ENCODE results near the gene DENND1A.

The DENND1A gene

DNA sequence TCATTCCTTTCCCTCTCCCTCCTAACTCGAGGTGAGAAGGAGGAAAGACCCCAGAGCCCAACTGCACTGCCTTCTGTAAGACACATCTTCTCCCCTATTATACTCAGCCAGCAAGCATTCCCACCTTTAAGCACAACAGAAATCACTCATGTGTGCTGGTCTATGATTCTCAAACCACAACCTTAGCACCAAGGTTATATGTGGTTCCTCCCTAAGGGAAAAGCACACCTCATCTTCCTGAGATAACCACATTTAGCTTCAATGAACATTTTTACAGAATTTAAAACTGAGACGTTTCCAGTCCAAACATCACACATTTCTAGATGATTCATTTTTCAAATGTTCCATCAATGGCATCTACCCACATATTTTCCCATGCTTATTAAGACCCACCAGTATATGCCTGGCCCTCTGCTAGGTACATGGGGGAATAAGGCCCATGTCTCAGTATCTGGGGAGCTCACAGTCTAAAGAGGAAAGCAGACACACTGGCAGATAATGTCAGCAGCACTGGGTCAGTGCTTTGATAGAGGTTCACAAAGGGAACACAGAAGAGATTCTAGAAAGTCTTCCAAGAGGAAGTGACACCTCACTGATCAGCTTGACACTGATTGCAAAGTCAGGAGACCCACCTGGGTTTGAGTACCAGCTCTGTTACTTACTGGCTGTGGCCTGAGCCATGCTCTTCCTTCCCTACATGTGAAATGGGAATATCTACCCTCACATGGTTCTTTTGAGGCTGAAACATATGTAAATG lies 245.4 kb downstream of the DENND1A start:
- Histone ChIP-seq H3K36me3 (ENCODE audit: control insufficient read depth, insufficient read depth, low read length) (no peaks in the 10 kb centered on the region), H3K27me3 (ENCODE audit: control insufficient read depth, insufficient read depth, low read length) (no peaks in the 10 kb centered on the region), H3K4me3 (ENCODE audit: low read depth, low read length) (no peak overlapping the region), H3K9ac (ENCODE audit: low read depth, low read length) (no peak overlapping the region), H3K27ac (ENCODE audit: low read depth, low read length) (no peak overlapping the region), H3K9me3 (ENCODE audit: control insufficient read depth, insufficient read depth, low read length) (no peaks in the 10 kb centered on the region), H3K4me1 (ENCODE audit: control insufficient read depth, insufficient read depth, low read length) (no peaks in the 10 kb centered on the region)

DNA sequence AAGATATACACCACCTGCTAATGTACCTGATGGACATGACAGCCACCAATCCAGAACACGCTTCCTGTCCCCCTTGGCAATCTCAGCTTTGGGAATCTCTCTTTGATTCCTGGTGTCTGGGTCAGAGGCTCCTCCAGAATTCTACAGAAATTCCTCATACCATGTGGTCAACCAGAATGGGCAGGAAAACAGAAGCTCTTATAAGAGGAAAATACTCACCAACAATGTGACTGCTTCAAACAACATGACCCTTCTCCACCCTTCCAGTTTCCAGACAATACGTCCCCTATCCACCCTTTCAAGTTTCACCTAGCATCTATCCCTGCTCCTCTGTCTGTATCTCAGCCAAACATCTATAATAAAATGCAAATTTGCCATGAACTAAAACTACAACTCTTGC lies 247.2 kb downstream of the DENND1A start:
- Histone ChIP-seq H3K27ac (ENCODE audit: low read depth, low read length) (no peak overlapping the region), H3K4me3 (ENCODE audit: low read depth, low read length) (no peak overlapping the region), H3K9me3 (ENCODE audit: control insufficient read depth, insufficient read depth, low read length) (no peaks in the 10 kb centered on the region), H3K9ac (ENCODE audit: low read depth, low read length) (no peak overlapping the region), H3K4me1 (ENCODE audit: control insufficient read depth, insufficient read depth, low read length) (no peaks in the 10 kb centered on the region), H3K27me3 (ENCODE audit: control insufficient read depth, insufficient read depth, low read length) (no peaks in the 10 kb centered on the region), H3K36me3 (ENCODE audit: control insufficient read depth, insufficient read depth, low read length) (no peaks in the 10 kb centered on the region)

DNA sequence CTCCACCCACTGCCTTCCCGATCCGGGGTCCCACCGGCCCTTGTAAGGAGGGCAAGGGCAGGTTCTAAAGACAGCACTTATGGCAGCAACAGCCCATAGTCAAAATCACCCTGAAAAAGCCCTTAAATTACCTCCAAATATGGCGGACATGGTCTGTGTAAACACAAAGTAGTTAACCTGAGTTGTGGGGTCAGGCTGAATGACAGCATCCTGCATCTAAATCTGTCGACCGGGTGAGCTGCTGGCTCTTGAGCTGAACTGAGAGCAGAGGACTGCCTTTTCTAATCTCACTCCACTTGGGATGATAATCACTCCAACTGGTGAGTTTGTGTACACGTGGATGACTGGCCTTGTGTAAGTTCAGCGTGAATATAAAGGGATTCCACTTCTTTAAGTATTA lies 249.6 kb downstream of the DENND1A start:
- Histone ChIP-seq H3K36me3 (ENCODE audit: control insufficient read depth, insufficient read depth, low read length) (no peaks in the 10 kb centered on the region), H3K4me1 (ENCODE audit: control insufficient read depth, insufficient read depth, low read length) (no peaks in the 10 kb centered on the region), H3K27ac (ENCODE audit: low read depth, low read length) (no peak overlapping the region), H3K9me3 (ENCODE audit: control insufficient read depth, insufficient read depth, low read length) (no peaks in the 10 kb centered on the region), H3K4me3 (ENCODE audit: low read depth, low read length) (no peak overlapping the region), H3K27me3 (ENCODE audit: control insufficient read depth, insufficient read depth, low read length) (no peaks in the 10 kb centered on the region), H3K9ac (ENCODE audit: low read depth, low read length) (no peak overlapping the region)

DNA sequence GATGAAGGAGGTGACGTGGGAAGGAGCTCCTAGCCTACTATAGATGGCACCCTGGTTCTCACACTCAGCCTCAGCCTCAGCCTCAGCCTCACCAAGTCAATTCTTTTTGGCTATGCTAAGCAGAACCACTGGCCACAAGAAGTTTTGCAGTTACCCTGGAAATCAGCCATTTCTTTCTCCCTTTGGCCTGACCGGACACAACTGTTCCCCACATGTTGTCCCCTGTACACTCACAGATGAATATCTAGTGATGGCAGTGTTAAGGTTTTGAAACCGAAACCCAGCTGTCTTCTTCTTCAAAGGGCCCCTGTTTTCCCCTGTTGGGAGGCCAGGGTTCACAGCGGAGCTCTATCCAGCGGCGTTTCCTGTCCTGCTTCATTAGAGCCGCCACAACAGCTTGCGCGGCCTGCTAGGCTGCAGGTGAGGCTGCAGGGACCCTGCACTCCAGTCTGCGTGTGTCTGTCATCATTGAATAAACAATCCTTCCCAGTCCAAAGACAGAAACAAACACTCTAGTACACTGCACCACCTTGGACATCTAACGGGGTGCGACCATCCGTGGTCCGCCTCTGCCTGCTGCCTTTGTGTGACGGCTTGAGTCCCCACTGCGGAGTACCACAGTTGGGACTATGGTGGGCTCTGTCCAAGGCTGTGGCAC lies 250.5 kb downstream of the DENND1A start:
- H3K4me3 ChIP-seq (ENCODE audit: low read depth, low read length) = no peak overlapping the region
- H3K9me3 ChIP-seq (ENCODE audit: control insufficient read depth, insufficient read depth, low read length) = no peaks in the 10 kb centered on the region
- H3K27me3 ChIP-seq (ENCODE audit: control insufficient read depth, insufficient read depth, low read length) = no peaks in the 10 kb centered on the region
- H3K36me3 ChIP-seq (ENCODE audit: control insufficient read depth, insufficient read depth, low read length) = no peaks in the 10 kb centered on the region
- H3K4me1 ChIP-seq (ENCODE audit: control insufficient read depth, insufficient read depth, low read length) = no peaks in the 10 kb centered on the region
- no peak overlapping the region for H3K27ac ChIP-seq (ENCODE audit: low read depth, low read length)
- no peak overlapping the region for H3K9ac ChIP-seq (ENCODE audit: low read depth, low read length)

DNA sequence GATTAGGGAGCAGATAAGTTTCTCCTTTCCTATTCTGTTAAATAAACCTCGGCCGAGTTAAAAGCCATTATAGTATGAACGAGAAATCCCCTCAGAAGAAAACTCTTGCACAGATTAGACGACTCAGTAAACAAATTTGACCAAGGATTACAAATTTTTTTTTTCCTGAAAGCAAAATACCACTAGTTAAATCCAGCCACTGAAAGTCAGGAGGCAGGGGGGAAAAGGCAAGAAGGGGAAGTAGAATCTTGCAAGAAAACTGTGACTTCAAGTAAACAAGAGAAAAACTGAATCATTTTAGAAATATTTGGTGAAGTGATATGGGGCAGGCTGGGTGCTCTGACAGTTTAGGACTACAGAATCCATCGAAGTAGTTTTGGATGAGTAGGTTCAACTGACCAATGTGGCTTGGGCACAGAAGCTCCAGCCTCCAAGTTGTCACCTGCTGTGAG lies 251.0 kb downstream of the DENND1A start:
- Histone ChIP-seq H3K36me3 (ENCODE audit: control insufficient read depth, insufficient read depth, low read length) (no peaks in the 10 kb centered on the region), H3K27ac (ENCODE audit: low read depth, low read length) (no peak overlapping the region), H3K9ac (ENCODE audit: low read depth, low read length) (no peak overlapping the region), H3K4me3 (ENCODE audit: low read depth, low read length) (no peak overlapping the region), H3K4me1 (ENCODE audit: control insufficient read depth, insufficient read depth, low read length) (no peaks in the 10 kb centered on the region), H3K27me3 (ENCODE audit: control insufficient read depth, insufficient read depth, low read length) (no peaks in the 10 kb centered on the region), H3K9me3 (ENCODE audit: control insufficient read depth, insufficient read depth, low read length) (no peaks in the 10 kb centered on the region)

DNA sequence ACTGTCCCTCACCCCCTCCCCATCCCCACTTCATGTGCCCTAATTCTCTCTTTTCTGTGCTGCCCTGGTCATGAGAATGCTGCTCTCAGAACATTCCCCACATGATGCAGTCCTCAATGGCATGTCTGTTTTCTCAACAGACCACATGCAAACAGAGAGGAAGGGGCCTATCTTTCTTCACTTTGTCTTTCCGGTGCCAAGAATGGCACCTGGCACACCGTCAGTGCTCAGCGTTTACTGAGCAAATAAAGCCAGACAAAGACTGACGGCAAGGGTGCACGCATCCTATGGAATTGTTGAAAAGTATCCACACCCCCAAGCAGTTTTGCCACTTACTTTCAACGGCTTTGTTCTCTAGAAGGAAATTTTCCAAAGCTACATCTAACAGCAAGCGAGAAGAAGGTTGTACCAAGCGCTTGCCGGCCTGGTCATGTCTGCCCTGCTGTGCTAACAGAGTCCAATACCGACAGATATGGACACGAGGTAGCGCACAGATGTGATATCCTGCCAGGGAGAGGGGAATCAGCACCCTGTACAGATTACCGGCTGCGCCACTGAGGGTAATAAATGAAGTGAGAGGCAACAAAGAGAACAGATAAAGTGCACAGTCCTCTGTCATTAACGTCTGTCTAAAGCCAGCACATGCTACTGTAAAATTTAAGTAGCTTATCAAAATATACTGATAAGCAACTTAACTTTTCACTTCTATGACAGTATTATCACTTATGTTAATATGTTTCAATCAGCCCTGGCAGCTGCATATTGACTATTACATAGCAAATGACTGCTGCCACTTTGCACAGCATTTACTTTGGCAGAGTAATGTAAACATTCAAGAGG lies 251.7 kb downstream of the DENND1A start:
- no peaks in the 10 kb centered on the region for H3K36me3 ChIP-seq (ENCODE audit: control insufficient read depth, insufficient read depth, low read length)
- no peaks in the 10 kb centered on the region for H3K4me1 ChIP-seq (ENCODE audit: control insufficient read depth, insufficient read depth, low read length)
- no peak overlapping the region for H3K27ac ChIP-seq (ENCODE audit: low read depth, low read length)
- no peaks in the 10 kb centered on the region for H3K27me3 ChIP-seq (ENCODE audit: control insufficient read depth, insufficient read depth, low read length)
- H3K9ac ChIP-seq (ENCODE audit: low read depth, low read length) = no peak overlapping the region
- no peak overlapping the region for H3K4me3 ChIP-seq (ENCODE audit: low read depth, low read length)
- H3K9me3 ChIP-seq (ENCODE audit: control insufficient read depth, insufficient read depth, low read length) = 0 out of 2 replicates have a peak, but pooled peaks cover 5% of the 10 kb centered on the region

DNA sequence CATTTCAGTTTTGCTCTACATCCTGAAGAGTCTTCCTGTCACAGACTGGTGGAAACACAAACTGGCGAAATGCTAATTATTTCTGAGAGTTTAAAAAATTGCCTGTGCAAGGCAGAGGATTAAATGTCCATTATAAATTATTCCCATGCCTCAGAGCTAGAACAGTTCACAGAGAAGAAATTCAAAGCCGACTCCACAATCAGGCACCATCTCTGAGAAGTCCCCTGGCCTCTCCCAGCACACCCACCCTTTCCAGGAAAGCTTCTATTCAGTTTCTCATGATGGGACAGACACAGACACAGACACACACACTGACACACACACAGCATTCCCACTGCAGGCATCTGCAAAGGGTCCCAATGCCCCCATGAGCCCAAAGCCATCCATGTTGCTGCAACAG lies 253.1 kb downstream of the DENND1A start:
- Histone ChIP-seq H3K27ac (ENCODE audit: low read depth, low read length) (no peak overlapping the region), H3K9me3 (ENCODE audit: control insufficient read depth, insufficient read depth, low read length) (0 out of 2 replicates have a peak, but pooled peaks cover 6% of the 10 kb centered on the region)

DNA sequence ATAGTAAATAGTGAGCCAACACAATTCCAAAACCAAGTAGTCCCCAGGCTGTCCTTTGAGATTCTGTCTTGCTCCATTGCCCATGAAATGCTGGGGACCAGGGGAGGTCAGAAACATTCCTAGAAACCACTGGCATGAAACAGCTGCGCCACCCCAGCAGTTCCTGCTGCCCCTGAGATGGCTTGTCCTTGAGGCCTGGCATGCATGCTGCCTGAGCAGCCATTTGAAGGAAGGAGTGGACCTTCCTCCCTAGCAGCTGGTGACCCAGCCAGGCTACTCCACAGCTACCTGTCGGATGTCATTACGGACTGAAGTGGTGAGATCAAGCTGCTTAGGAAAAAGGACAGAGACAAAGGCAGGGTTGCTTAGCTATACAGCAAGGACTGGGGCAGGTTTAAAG lies 260.6 kb downstream of the DENND1A start:
- Histone ChIP-seq H3K27me3 (ENCODE audit: control insufficient read depth, insufficient read depth, low read length) (no peaks in the 10 kb centered on the region), H3K9me3 (ENCODE audit: control insufficient read depth, insufficient read depth, low read length) (peaks cover 10% of the 10 kb centered on the region; the same call in 1 of the 2 replicates), H3K4me1 (ENCODE audit: control insufficient read depth, insufficient read depth, low read length) (no peaks in the 10 kb centered on the region), H3K4me3 (ENCODE audit: low read depth, low read length) (no peak overlapping the region), H3K9ac (ENCODE audit: low read depth, low read length) (no peak overlapping the region), H3K36me3 (ENCODE audit: control insufficient read depth, insufficient read depth, low read length) (no peaks in the 10 kb centered on the region), H3K27ac (ENCODE audit: low read depth, low read length) (no peak overlapping the region)

More for the DNA sequence above, 253.1 kb downstream of the DENND1A start:
- Histone ChIP-seq H3K4me1 (ENCODE audit: control insufficient read depth, insufficient read depth, low read length) (no peaks in the 10 kb centered on the region), H3K36me3 (ENCODE audit: control insufficient read depth, insufficient read depth, low read length) (no peaks in the 10 kb centered on the region), H3K9ac (ENCODE audit: low read depth, low read length) (no peak overlapping the region), H3K4me3 (ENCODE audit: low read depth, low read length) (no peak overlapping the region), H3K27me3 (ENCODE audit: control insufficient read depth, insufficient read depth, low read length) (no peaks in the 10 kb centered on the region)

DNA sequence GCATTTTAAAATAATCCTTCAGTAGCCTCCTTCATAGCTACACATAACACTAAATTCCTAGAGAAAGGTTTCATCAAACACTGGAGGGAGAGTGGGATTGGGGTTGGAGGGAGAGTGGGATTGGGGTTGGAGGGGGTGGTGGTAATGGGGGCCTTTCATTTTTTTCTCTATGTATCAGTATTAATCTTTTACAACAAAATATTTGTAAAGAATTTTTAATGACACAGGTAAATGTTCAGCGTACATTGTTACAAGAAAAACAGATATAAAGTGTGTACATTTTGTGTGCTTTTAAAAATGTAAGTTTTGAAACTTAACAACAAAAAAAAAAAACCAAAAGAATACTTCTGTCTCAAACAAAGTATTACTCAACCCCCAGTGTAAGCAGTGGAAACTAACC lies 266.4 kb downstream of the DENND1A start:
- peaks cover 10% of the 10 kb centered on the region for H3K4me1 ChIP-seq (ENCODE audit: control insufficient read depth, insufficient read depth, low read length)
- no peaks in the 10 kb centered on the region for H3K27me3 ChIP-seq (ENCODE audit: control insufficient read depth, insufficient read depth, low read length)
- no peak overlapping the region for H3K9ac ChIP-seq (ENCODE audit: low read depth, low read length)
- H3K9me3 ChIP-seq (ENCODE audit: control insufficient read depth, insufficient read depth, low read length) = peaks cover 4% of the 10 kb centered on the region; the same call in 1 of the 2 replicates
- no peaks in the 10 kb centered on the region for H3K36me3 ChIP-seq (ENCODE audit: control insufficient read depth, insufficient read depth, low read length)
- H3K27ac ChIP-seq (ENCODE audit: low read depth, low read length) = no peak overlapping the region
- no peak overlapping the region for H3K4me3 ChIP-seq (ENCODE audit: low read depth, low read length)

DNA sequence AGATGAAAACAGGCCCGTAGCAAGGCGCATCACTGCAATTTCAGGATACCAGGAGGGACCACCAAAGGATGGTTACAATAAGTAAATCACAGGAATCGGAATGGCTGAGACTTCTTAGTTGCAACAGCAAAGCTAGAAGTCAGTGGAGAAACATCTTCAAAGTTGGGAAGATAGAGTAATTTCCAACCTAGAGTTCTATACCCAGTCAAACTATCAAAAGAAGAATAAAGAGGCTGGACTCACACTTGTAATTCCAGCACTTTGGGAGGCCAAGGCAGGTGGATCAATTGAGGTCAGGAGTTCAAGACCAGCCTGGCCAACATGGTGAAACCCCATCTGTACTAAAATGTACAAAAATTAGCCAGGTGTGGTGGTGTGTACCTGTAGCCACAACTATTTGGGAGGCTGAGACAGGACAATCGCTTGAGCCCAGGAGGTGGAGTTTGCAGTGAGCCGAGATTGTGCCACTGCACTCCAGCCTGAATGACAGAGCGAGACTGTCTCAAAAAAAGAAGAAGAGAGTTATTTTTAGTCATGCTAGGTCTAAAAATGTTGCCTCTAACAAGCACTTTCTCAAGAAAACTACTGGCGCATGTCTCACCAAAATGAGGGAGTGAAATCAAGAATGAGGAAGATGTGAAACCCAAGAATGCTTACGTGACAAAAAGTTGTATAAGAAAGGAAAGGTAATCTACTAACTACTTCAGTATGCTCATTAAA lies 267.7 kb downstream of the DENND1A start:
- Histone ChIP-seq H3K4me3 (ENCODE audit: low read depth, low read length) (no peak overlapping the region), H3K27ac (ENCODE audit: low read depth, low read length) (no peak overlapping the region), H3K27me3 (ENCODE audit: control insufficient read depth, insufficient read depth, low read length) (no peaks in the 10 kb centered on the region), H3K9ac (ENCODE audit: low read depth, low read length) (no peak overlapping the region), H3K4me1 (ENCODE audit: control insufficient read depth, insufficient read depth, low read length) (peaks cover 20% of the 10 kb centered on the region), H3K36me3 (ENCODE audit: control insufficient read depth, insufficient read depth, low read length) (no peaks in the 10 kb centered on the region), H3K9me3 (ENCODE audit: control insufficient read depth, insufficient read depth, low read length) (peaks cover 4% of the 10 kb centered on the region; the same call in 1 of the 2 replicates)

Measured in HUES48 (cell line).